Endothelial cell of umbilical vein (primary cell): ENCODE results near the gene ALOX5. TPM values are rescaled to one million over a fixed set of nuclear protein-coding genes. Genes with fewer than 3 reads are reported as not detected.

Experiments used
- BruUV-seq: library from RNA; stranded (reverse); fragments of 400-500 nt; replicated peaks from 2 replicates; lab custom pipeline; 2021; lab: Mats Ljungman, UMichigan
- CTCF ChIA-PET: fragments of 300-600, 350-600 bp; sonication (Branson Sonifier 250); formaldehyde crosslinking; loops from one replicate; lab custom pipeline; 2021; ENCODE audit warnings: antibody characterized with exemption, inconsistent platforms; lab: Charles Lee
- POLR2A ChIA-PET: fragments of 300-600, 350-600 bp; sonication (Branson Sonifier 250); formaldehyde crosslinking; loops from one replicate; lab custom pipeline; 2021; ENCODE audit warnings: antibody characterized with exemption, inconsistent platforms; lab: Charles Lee
- DNase-seq: peaks from one replicate; pipeline ENCODE4 v3.0.0-alpha.2; 2011; ENCODE audit warnings: low read depth, low spot score
- FAIRE-seq: peaks from 2 replicates; lab custom pipeline; 2011; peaks lifted over from hg19 to GRCh38; lab: Jason Lieb, UNC
- H2AFZ ChIP-seq: 2 replicates; pipeline ENCODE4 v1.6.0; 2012; ENCODE audit warnings: low read depth, low read length, control low read depth, inconsistent platforms
- H3K27ac ChIP-seq: 2 replicates; pipeline ENCODE4 v1.5.1; 2011; ENCODE audit warnings: low read depth, mild to moderate bottlenecking, control low read depth, low read length, moderate library complexity; ENCODE audit not compliant: insufficient read depth
- H3K27me3 ChIP-seq, 2 experiments: 2 replicates each; pipeline versions ENCODE4 v1.6.0 to v1.6.1; 2011; ENCODE audit warnings: low read length in 2 of 2, mixed read lengths in 1 of 2; ENCODE audit not compliant: control insufficient read depth in 2 of 2, insufficient read depth in 2 of 2
- H3K36me3 ChIP-seq, 2 experiments: 2 replicates in 1 of 2; 3 replicates in 1 of 2; pipeline ENCODE4 v1.5.1; 2011; ENCODE audit warnings: low read length in 2 of 2, mild to moderate bottlenecking in 1 of 2, moderate library complexity in 1 of 2; ENCODE audit not compliant: control insufficient read depth in 2 of 2, insufficient read depth in 2 of 2; ENCODE audit errors: extremely low read depth in 1 of 2
- H3K4me1 ChIP-seq: 3 replicates; pipeline ENCODE4 v1.5.1; 2011; ENCODE audit warnings: mild to moderate bottlenecking, low read length; ENCODE audit not compliant: control insufficient read depth, insufficient read depth; ENCODE audit errors: extremely low read depth
- H3K4me2 ChIP-seq: 2 replicates; pipeline ENCODE4 v1.6.1; 2011; ENCODE audit warnings: low read length, control low read depth, mixed read lengths; ENCODE audit not compliant: insufficient read depth
- H3K4me3 ChIP-seq, 3 experiments: fragments of 200-600 bp in 1 of 3; sonication (generic), shearing (Covaris generic) in 1 of 3; replicated peaks in 1 of 3; 2 replicates each; pipeline ENCODE4 v1.5.1; 2011 to 2016; ENCODE audit warnings: control low read depth in 3 of 3, low read length in 3 of 3, mild to moderate bottlenecking in 2 of 3, inconsistent platforms in 1 of 3, low read depth in 1 of 3, moderate library complexity in 1 of 3; ENCODE audit not compliant: insufficient read depth in 1 of 3
- H3K79me2 ChIP-seq: 2 replicates; pipeline ENCODE4 v1.6.0; 2012; ENCODE audit warnings: low read length, inconsistent platforms; ENCODE audit not compliant: control insufficient read depth, insufficient read depth
- H3K9ac ChIP-seq: replicated peaks from 2 replicates; pipeline ENCODE3; 2011; ENCODE audit warnings: low read length, control low read depth; ENCODE audit not compliant: insufficient read depth; ENCODE audit errors: extremely low read depth
- H3K9me1 ChIP-seq: replicated peaks from 3 replicates; pipeline ENCODE4 v1.6.0; 2011; ENCODE audit warnings: mild to moderate bottlenecking, low read length; ENCODE audit not compliant: control insufficient read depth, insufficient read depth; ENCODE audit errors: extremely low read depth
- H3K9me3 ChIP-seq: replicated peaks from 2 replicates; pipeline ENCODE4 v1.5.1; 2012; ENCODE audit warnings: low read length, inconsistent platforms; ENCODE audit not compliant: control insufficient read depth, insufficient read depth
- H4K20me1 ChIP-seq: replicated peaks from 2 replicates; pipeline ENCODE3; 2011; ENCODE audit warnings: mild to moderate bottlenecking, low read length; ENCODE audit not compliant: control insufficient read depth, insufficient read depth; ENCODE audit errors: extremely low read depth
- CTCF ChIP-seq, 2 donors: IDR thresholded peaks; 1 replicate in 1 of 2; 2 replicates in 1 of 2; pipeline ENCODE4 v1.5.1; 2011; ENCODE audit warnings: low read length in 2 of 2, mild to moderate bottlenecking in 2 of 2, moderate library complexity in 2 of 2, control low read depth in 1 of 2, inconsistent platforms in 1 of 2, low read depth in 1 of 2; ENCODE audit not compliant: insufficient read depth in 1 of 2; ENCODE audit errors: extremely low read depth in 1 of 2
- EZH2 ChIP-seq: IDR thresholded peaks from 2 replicates; pipeline ENCODE4 v1.6.1; 2012; ENCODE audit warnings: borderline replicate concordance, low read depth, mild to moderate bottlenecking, moderate library complexity, low read length, inconsistent platforms; ENCODE audit not compliant: severe bottlenecking
- FOS ChIP-seq: IDR thresholded peaks from 2 replicates; pipeline ENCODE4 v1.6.1; 2011; ENCODE audit warnings: mild to moderate bottlenecking, low read length, moderate library complexity, borderline replicate concordance; ENCODE audit not compliant: insufficient read depth
- GATA2 ChIP-seq: IDR thresholded peaks from 2 replicates; pipeline ENCODE4 v1.7.0; 2011; ENCODE audit warnings: low read depth, mild to moderate bottlenecking, moderate library complexity, mixed read lengths, low read length; ENCODE audit not compliant: insufficient read length, insufficient read depth
- JUN ChIP-seq: IDR thresholded peaks from 2 replicates; pipeline ENCODE4 v1.6.1; 2011; ENCODE audit warnings: borderline replicate concordance, low read depth; ENCODE audit not compliant: insufficient read length, insufficient read depth
- MAX ChIP-seq: IDR thresholded peaks from 2 replicates; pipeline ENCODE4 v1.6.1; 2011; ENCODE audit not compliant: insufficient read depth, insufficient read length
- MYC ChIP-seq: IDR thresholded peaks from one replicate; pipeline ENCODE4 v1.6.1; 2011; ENCODE audit warnings: mild to moderate bottlenecking, low read depth, low read length
- POLR2A ChIP-seq: IDR thresholded peaks from 2 replicates; pipeline ENCODE4 v1.6.1; 2012; ENCODE audit warnings: low read depth, mild to moderate bottlenecking, control low read depth, low read length
- POLR2AphosphoS5 ChIP-seq: IDR thresholded peaks from 2 replicates; pipeline ENCODE4 v1.6.1; 2012; ENCODE audit warnings: low read depth, mild to moderate bottlenecking, control low read depth, low read length, moderate library complexity; ENCODE audit not compliant: insufficient read depth
- dilution Hi-C: fragments of 300-500 bp; cut with MboI; formaldehyde crosslinking; loops from one replicate; pipeline ENCODE4 v1.15.0; 2019; ENCODE audit warnings: low sequenced_read_pairs; ENCODE audit not compliant: extremely low pct_ligation_motif_present
- intact Hi-C: fragments of 100-400 bp; cut with micrococcal nuclease; formaldehyde crosslinking; loops from one replicate; pipeline ENCODE4 v1.10.0; 2022
- polyA plus RNA-seq, 4 experiments: library from polyadenylated mRNA; depleted of rRNA in 3 of 4; stranded (reverse) in 3 of 4; unstranded in 1 of 4; fragments of >200 nt; gene quantifications; 2 replicates each; pipeline versions ENCODE4 v1.2.1 to v1.2.3, GENCODE V29; 2011 to 2012; ENCODE audit warnings: missing spikeins in 1 of 4
- total RNA-seq: library from RNA; stranded (reverse); gene quantifications from 2 replicates; pipeline ENCODE4 v1.2.3, GENCODE V29; 2021

ALOX5 gene
- total and polyA plus RNA-seq, 2 donors (not counting 3 experiments of a cell fraction or from before 2014, with no cell fraction given) = 0.04 TPM; not detected in 1

GRCh38 chr10:45461034-45461433 lies 87.0 kb downstream of the ALOX5 start:
- TF ChIP-seq MYC = no peak
- no peak for TF ChIP-seq POLR2AphosphoS5
- no peak for TF ChIP-seq JUN
- no peak for TF ChIP-seq MAX
- TF ChIP-seq FOS = no peak
- no peak for TF ChIP-seq EZH2
- TF ChIP-seq POLR2A = no peak
- no peak for TF ChIP-seq CTCF (IDR thresholded peaks at IDR 0.05; ENCODE audit: extremely low read depth in 1 of 2, insufficient read depth in 1 of 2, low read depth in 1 of 2, low read length in 2 of 2)
- TF ChIP-seq GATA2 = no peak
- Histone ChIP-seq H3K9me3 (no peaks in the 10 kb centered on the region), H3K9ac (no peak overlapping the region), H3K27ac (no peak overlapping the region), H2AFZ (no peak overlapping the region), H3K4me2 (no peak overlapping the region), H3K27me3 (no peaks in the 10 kb centered on the region), H3K4me3 (no peak overlapping the region), H3K4me1 (no peaks in the 10 kb centered on the region), H4K20me1 (no peaks in the 10 kb centered on the region), H3K79me2 (no peaks in the 10 kb centered on the region), H3K36me3 (peaks cover 0 to 10% of the 10 kb centered on the region in 2 experiments), H3K9me1 (no peaks in the 10 kb centered on the region)
- dilution Hi-C loops = no loop called here
- ChIA-PET CTCF (interaction anchor here (0.6 to 3.2 kb wide), 4 partner anchors 10 to 594 kb away, joined by 3 to 11 read pairs (median 6); partner anchors contain the start of gene ZFAND4), POLR2A (no interaction called here)
- BruUV-seq = no TSS peak
- no peak for FAIRE-seq
- DNase-seq = no peak
- intact Hi-C loops = no loop called here
